H1 (cell line): Measurements from ENCODE around the gene SPACA5B. TPM values are rescaled to one million over a fixed set of nuclear protein-coding genes. Genes with fewer than 3 reads are reported as not detected.

Experiments
- CTCF ChIA-PET: fragments of 300-600 bp; sonication (Branson Sonifier 250); formaldehyde crosslinking; loops from one replicate; lab custom pipeline; 2021; ENCODE audit not compliant: partially characterized antibody; lab: Charles Lee
- POLR2A ChIA-PET: fragments of 300-600 bp; sonication (Branson Sonifier 250); formaldehyde crosslinking; loops from one replicate; lab custom pipeline; 2021; ENCODE audit warnings: inconsistent platforms; ENCODE audit not compliant: partially characterized antibody; lab: Charles Lee
- DNase-seq, 2 experiments: peaks; one replicate each; pipeline versions ENCODE4 v3.0.0 to v3.0.0-alpha.2; 2010 to 2022; ENCODE audit warnings: low spot score in 2 of 2, low read depth in 1 of 2, mixed read lengths in 1 of 2
- FAIRE-seq: peaks from 2 replicates; lab custom pipeline; 2011; peaks lifted over from hg19 to GRCh38; lab: Jason Lieb, UNC
- H2AFZ ChIP-seq: 2 replicates; pipeline ENCODE4 v1.8.1; 2012; ENCODE audit warnings: low read length, inconsistent platforms
- H2AK5ac ChIP-seq: 2 replicates; pipeline ENCODE4 v1.6.1; 2013; ENCODE audit warnings: low read depth, low read length
- H2BK120ac ChIP-seq: replicated peaks from 2 replicates; pipeline ENCODE3; 2013; ENCODE audit warnings: low read depth, low read length, inconsistent platforms
- H2BK12ac ChIP-seq: 2 replicates; pipeline ENCODE4 v1.6.1; 2013; ENCODE audit warnings: low read depth, low read length
- H2BK15ac ChIP-seq: 2 replicates; pipeline ENCODE4 v1.6.1; 2013; ENCODE audit warnings: low read length
- H2BK20ac ChIP-seq: 2 replicates; pipeline ENCODE4 v1.6.1; 2013; ENCODE audit warnings: low read length
- H2BK5ac ChIP-seq: 2 replicates; pipeline ENCODE4 v1.6.1; 2013; ENCODE audit warnings: low read depth, low read length
- H3K14ac ChIP-seq: 2 replicates; pipeline ENCODE4 v1.6.1; 2013; ENCODE audit warnings: inconsistent platforms; ENCODE audit not compliant: insufficient read length
- H3K18ac ChIP-seq: 2 replicates; pipeline ENCODE4 v1.6.1; 2013; ENCODE audit warnings: low read length; ENCODE audit errors: extremely low read depth
- H3K23ac ChIP-seq: 2 replicates; pipeline ENCODE4 v1.6.1; 2013; ENCODE audit warnings: inconsistent platforms; ENCODE audit not compliant: insufficient read length
- H3K23me2 ChIP-seq: 2 replicates; pipeline ENCODE4 v1.6.1; 2013; ENCODE audit warnings: low read depth, low read length
- H3K27ac ChIP-seq: 2 replicates; pipeline ENCODE4 v1.6.1; 2011; ENCODE audit warnings: low read depth, low read length, inconsistent platforms
- H3K27me3 ChIP-seq, 4 experiments: replicated peaks in 1 of 4; 1 replicate in 1 of 4; 2 replicates in 3 of 4; pipeline versions ENCODE4 v1.6.1 to v1.8.1; 2011 to 2013; ENCODE audit warnings: low read length in 3 of 4, mild to moderate bottlenecking in 3 of 4, inconsistent platforms in 2 of 4, mixed read lengths in 2 of 4, moderate library complexity in 1 of 4; ENCODE audit not compliant: control insufficient read depth in 3 of 4, insufficient read depth in 3 of 4; ENCODE audit errors: extremely low read depth in 1 of 4
- H3K36me3 ChIP-seq, 4 experiments: 2 replicates each; pipeline versions ENCODE4 v1.6.1 to v1.8.1; 2011 to 2013; ENCODE audit warnings: mild to moderate bottlenecking in 4 of 4, low read length in 3 of 4, moderate library complexity in 2 of 4, control low read depth in 1 of 4, inconsistent platforms in 1 of 4; ENCODE audit not compliant: insufficient read depth in 4 of 4, control insufficient read depth in 2 of 4
- H3K4ac ChIP-seq: replicated peaks from 2 replicates; pipeline ENCODE3; 2013; ENCODE audit warnings: low read length, low read depth, mixed read lengths, inconsistent platforms; ENCODE audit not compliant: insufficient read length
- H3K4me1 ChIP-seq, 4 experiments: replicated peaks in 1 of 4; 1 replicate in 1 of 4; 2 replicates in 3 of 4; pipeline versions ENCODE4 v1.6.1 to v1.8.1; 2011 to 2013; ENCODE audit warnings: low read length in 3 of 4, inconsistent platforms in 2 of 4, mixed read lengths in 1 of 4; ENCODE audit not compliant: insufficient read depth in 4 of 4, control insufficient read depth in 3 of 4
- H3K4me2 ChIP-seq, 2 experiments: 2 replicates each; pipeline versions ENCODE4 v1.6.1 to v1.8.1; 2011 to 2013; ENCODE audit warnings: low read depth in 2 of 2, low read length in 2 of 2, control low read depth in 1 of 2, inconsistent platforms in 1 of 2, mild to moderate bottlenecking in 1 of 2; ENCODE audit not compliant: insufficient read depth in 1 of 2
- H3K4me3 ChIP-seq, 4 experiments: fragments of 200-600, 300-600 bp in 1 of 4; sonication (generic), shearing (Covaris generic), sonication (Bioruptor Twin) in 1 of 4; 2 replicates each; pipeline versions ENCODE4 v1.5.1 to v1.8.1; 2011 to 2016; ENCODE audit warnings: low read length in 4 of 4, low read depth in 3 of 4, control low read depth in 2 of 4, inconsistent platforms in 2 of 4, mild to moderate bottlenecking in 2 of 4, mixed read lengths in 1 of 4, moderate library complexity in 1 of 4; ENCODE audit not compliant: insufficient read depth in 2 of 4; ENCODE audit errors: extremely low read depth in 1 of 4
- H3K56ac ChIP-seq: replicated peaks from 2 replicates; pipeline ENCODE3; 2013; ENCODE audit warnings: low read depth, mild to moderate bottlenecking, mixed read lengths, low read length, inconsistent platforms; ENCODE audit not compliant: insufficient read length
- H3K79me1 ChIP-seq: 2 replicates; pipeline ENCODE4 v1.6.1; 2013; ENCODE audit warnings: low read depth, low read length, control low read depth
- H3K79me2 ChIP-seq, 2 experiments: 2 replicates each; pipeline versions ENCODE4 v1.6.1 to v1.8.1; 2012 to 2013; ENCODE audit warnings: low read length in 2 of 2, mild to moderate bottlenecking in 2 of 2, inconsistent platforms in 1 of 2; ENCODE audit not compliant: insufficient read depth in 2 of 2, control insufficient read depth in 1 of 2
- H3K9ac ChIP-seq, 4 experiments: replicated peaks in 1 of 4; 1 replicate in 1 of 4; 2 replicates in 3 of 4; pipeline versions ENCODE4 v1.6.1 to v1.8.1; 2011 to 2013; ENCODE audit warnings: low read depth in 3 of 4, low read length in 3 of 4, control low read depth in 2 of 4, mild to moderate bottlenecking in 2 of 4, moderate library complexity in 2 of 4, inconsistent platforms in 1 of 4; ENCODE audit errors: extremely low read depth in 1 of 4
- H3K9me3 ChIP-seq, 2 experiments: 2 replicates each; pipeline versions ENCODE4 v1.6.1 to v1.8.1; 2012 to 2013; ENCODE audit warnings: mild to moderate bottlenecking in 2 of 2, moderate library complexity in 2 of 2, control low read depth in 1 of 2, inconsistent platforms in 1 of 2, low read depth in 1 of 2, low read length in 1 of 2, mixed read lengths in 1 of 2; ENCODE audit not compliant: insufficient read depth in 2 of 2
- H4K20me1 ChIP-seq, 2 experiments: replicated peaks in 1 of 2; 2 replicates each; pipeline versions ENCODE3 to v1.8.1; 2011 to 2013; ENCODE audit warnings: inconsistent platforms in 2 of 2, low read length in 2 of 2, mild to moderate bottlenecking in 1 of 2; ENCODE audit not compliant: insufficient read depth in 2 of 2, control insufficient read depth in 1 of 2
- H4K5ac ChIP-seq: 2 replicates; pipeline ENCODE4 v1.6.1; 2013; ENCODE audit warnings: low read length, low read depth, mixed read lengths, inconsistent platforms; ENCODE audit not compliant: insufficient read length
- H4K8ac ChIP-seq: 2 replicates; pipeline ENCODE4 v1.8.0; 2013; ENCODE audit warnings: mild to moderate bottlenecking, moderate library complexity, low read length, inconsistent platforms; ENCODE audit not compliant: insufficient read depth; ENCODE audit errors: extremely low read depth
- H4K91ac ChIP-seq: replicated peaks from 2 replicates; pipeline ENCODE3; 2013; ENCODE audit warnings: low read length, mixed read lengths, inconsistent platforms; ENCODE audit not compliant: insufficient read length
- CBX5 ChIP-seq: fragments of 300-800, 300-1000 bp; sonication (generic); IDR thresholded peaks from 2 replicates; pipeline ENCODE4 v1.7.1; 2016; ENCODE audit warnings: antibody characterized with exemption, low read length, low read depth
- CTCF ChIP-seq, 3 experiments: IDR thresholded peaks; 1 replicate in 2 of 3; 2 replicates in 1 of 3; pipeline versions ENCODE4 v1.5.1 to v1.6.1; 2011; ENCODE audit warnings: low read length in 3 of 3, mild to moderate bottlenecking in 3 of 3, inconsistent platforms in 2 of 3, low read depth in 1 of 3, moderate library complexity in 1 of 3; ENCODE audit not compliant: insufficient read depth in 1 of 3; ENCODE audit errors: control extremely low read depth in 1 of 3
- JUND ChIP-seq: IDR thresholded peaks from 2 replicates; pipeline ENCODE4 v1.6.1; 2011; ENCODE audit warnings: mild to moderate bottlenecking, improper control_type of control experiment, low read length
- NANOG ChIP-seq: IDR thresholded peaks from 2 replicates; pipeline ENCODE4 v1.6.1; 2011; ENCODE audit warnings: low read length, low read depth, mild to moderate bottlenecking, inconsistent platforms; ENCODE audit not compliant: insufficient read depth, poor library complexity, severe bottlenecking
- RBBP5 ChIP-seq: IDR thresholded peaks from 2 replicates; pipeline ENCODE4 v1.7.1; 2012; ENCODE audit warnings: low read depth, mild to moderate bottlenecking, inconsistent platforms, low read length, moderate library complexity, borderline replicate concordance
- RNF2 ChIP-seq: fragments of 200-900, 300-1000 bp; sonication (generic); IDR thresholded peaks from 2 replicates; pipeline ENCODE4 v1.7.1; 2016; ENCODE audit warnings: borderline replicate concordance, low read depth, mild to moderate bottlenecking, antibody characterized with exemption, low read length; ENCODE audit not compliant: poor library complexity, severe bottlenecking; ENCODE audit errors: missing control alignments
- SIN3A ChIP-seq, 2 experiments: IDR thresholded peaks in 1 of 2; conservative IDR thresholded peaks in 1 of 2; 2 replicates each; pipeline ENCODE4 v1.6.1; 2011 to 2012; ENCODE audit warnings: low read length in 2 of 2, improper control_type of control experiment in 1 of 2, low read depth in 1 of 2, mild to moderate bottlenecking in 1 of 2
- SIX5 ChIP-seq: IDR thresholded peaks from 2 replicates; pipeline ENCODE4 v1.6.1; 2011; ENCODE audit warnings: mild to moderate bottlenecking, low read depth, low read length
- SP2 ChIP-seq: IDR thresholded peaks from 2 replicates; pipeline ENCODE4 v1.6.1; 2012; ENCODE audit warnings: mild to moderate bottlenecking, low read length, inconsistent platforms
- TEAD4 ChIP-seq: IDR thresholded peaks from 2 replicates; pipeline ENCODE4 v1.6.1; 2012; ENCODE audit warnings: low read depth, low read length, inconsistent platforms, mixed read lengths
- WGBS, 2 experiments: shearing (Covaris generic) in 1 of 2; methylation state at CpG; one replicate each; pipeline versions ENCODE4 v1.1.6 to v1.1.7; 2013 to 2015; ENCODE audit warnings: low lambda C conversion rate in 2 of 2, mixed read lengths in 2 of 2, inconsistent platforms in 1 of 2, low coverage in 1 of 2, missing lambda C conversion rate in 1 of 2; ENCODE audit not compliant: insufficient replicate concordance in 2 of 2, insufficient coverage in 1 of 2, insufficient read length in 1 of 2; ENCODE audit errors: extremely low coverage in 1 of 2, missing lambda C conversion rate in 1 of 2; 5-methylcytosine and 5-hydroxymethylcytosine counted together
- polyA plus RNA-seq, 7 experiments: library from polyadenylated mRNA; depleted of rRNA in 3 of 7; stranded (reverse) in 5 of 7; unstranded in 2 of 7; fragments of >200 nt in 5 of 7; fragments of 200-250 nt in 2 of 7; gene quantifications; 1 replicate in 5 of 7; 2 replicates in 1 of 7; 4 replicates in 1 of 7; pipeline versions ENCODE4 v1.2.1 to v1.2.3, GENCODE V29; 2011 to 2013; ENCODE audit warnings: missing spikeins in 2 of 7, mixed read lengths in 2 of 7
- total RNA-seq: library from RNA; stranded (reverse); fragmentation: NEBNext Ultra II Directional; extraction: Animal tissue kit (Norgen Biotek cat#: 25700); gene quantifications from 2 replicates; pipeline ENCODE4 v1.2.1, GENCODE V29; 2021

SPACA5B gene
- total and polyA plus RNA-seq, 2 of the 8 experiments (the other 6 are each of a cell fraction or from before 2014, with no cell fraction given) = not detected

DNA sequence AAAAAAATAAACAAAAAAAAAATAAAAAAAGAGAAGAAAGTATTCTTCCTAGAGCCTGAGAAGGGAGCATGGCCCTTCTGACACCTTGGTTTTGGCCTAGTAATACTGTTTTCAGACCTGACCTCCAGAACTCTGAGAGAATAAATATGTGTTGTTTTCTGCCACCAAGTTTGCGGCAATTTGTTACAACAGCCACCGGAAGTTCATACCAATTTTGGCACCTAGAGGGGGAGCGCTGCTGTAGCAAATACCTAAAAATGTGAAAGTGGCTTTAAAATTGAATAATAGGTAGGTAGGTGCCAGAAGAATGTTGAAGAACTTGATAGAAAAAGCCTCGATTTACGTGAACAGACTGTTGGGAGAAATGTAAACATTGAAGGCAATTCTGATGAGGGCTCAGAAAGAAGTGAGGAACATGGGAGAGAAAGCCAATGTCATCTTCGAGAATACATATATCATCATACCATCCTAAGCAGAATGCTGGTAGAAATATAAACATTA, 27.5 kb upstream of the SPACA5B start:
- H2BK12ac ChIP-seq = no peak overlapping the region
- H2BK20ac ChIP-seq = no peak overlapping the region
- no peak overlapping the region for H2AK5ac ChIP-seq
- no peaks in the 10 kb centered on the region for H3K23me2 ChIP-seq
- ChIA-PET CTCF (interaction anchor here (0.6 kb wide), 1 partner anchor 56 kb away, joined by 3 read pairs; no protein-coding TSS in a partner anchor), POLR2A (no interaction called here)
- H2BK15ac ChIP-seq = no peak overlapping the region
- no peaks in the 10 kb centered on the region for H4K20me1 ChIP-seq
- H3K9me3 ChIP-seq = no peaks in the 10 kb centered on the region
- H4K5ac ChIP-seq = no peak overlapping the region
- H2AFZ ChIP-seq = no peak overlapping the region
- no peaks in the 10 kb centered on the region for H3K79me1 ChIP-seq
- no peak overlapping the region for H3K14ac ChIP-seq
- no peak overlapping the region for H3K56ac ChIP-seq
- FAIRE-seq = no peak
- no peak overlapping the region for H3K9ac ChIP-seq
- no peak overlapping the region for H2BK120ac ChIP-seq
- H3K79me2 ChIP-seq = no peaks in the 10 kb centered on the region
- H3K4me3 ChIP-seq = no peak overlapping the region
- no peak overlapping the region for H4K8ac ChIP-seq
- H3K27me3 ChIP-seq = no peaks in the 10 kb centered on the region
- 93% methylated on average over 6 of the region's 6 CpGs; no CpG with 5 or more reads in 1 of the 2 experiments for WGBS, 2 experiments
- no peak overlapping the region for H2BK5ac ChIP-seq
- H3K18ac ChIP-seq = no peak overlapping the region
- H3K36me3 ChIP-seq = no peaks in the 10 kb centered on the region
- H4K91ac ChIP-seq = no peak overlapping the region
- no peak overlapping the region for H3K4me2 ChIP-seq
- no peak for DNase-seq
- no peak overlapping the region for H3K4ac ChIP-seq
- H3K23ac ChIP-seq = no peak overlapping the region
- no peak overlapping the region for H3K27ac ChIP-seq
- no peaks in the 10 kb centered on the region for H3K4me1 ChIP-seq
- TF ChIP-seq RBBP5 (no peak), CBX5 (no peak), SP2 (no peak), RNF2 (no peak), SIX5 (no peak), CTCF (IDR thresholded peaks at IDR 0.05; ENCODE audit: control extremely low read depth in 1 of 3, insufficient read depth in 1 of 3, low read depth in 1 of 3, low read length in 3 of 3) (no peak), SIN3A (conservative IDR thresholded peaks at IDR 0.05 in 1 of 2, IDR thresholded peaks at IDR 0.05 in 1 of 2; ENCODE audit: low read depth in 1 of 2, low read length in 2 of 2) (no peak), JUND (no peak), TEAD4 (no peak), NANOG (no peak)
